Mammary epithelial cell (primary cell): Measurements from ENCODE around the gene MAF.

Experiments
- EZH2 ChIP-seq: IDR thresholded peaks from 2 replicates; pipeline ENCODE4 v1.6.1; 2012; ENCODE audit warnings: low read length, inconsistent platforms, borderline replicate concordance
- TF ChIP-seq, protein P1 (sequence below), 2 donors: IDR thresholded peaks in 1 of 2; conservative IDR thresholded peaks in 1 of 2; 2 replicates each; pipeline ENCODE4 v1.5.1; 2011 to 2012; ENCODE audit warnings: inconsistent platforms in 2 of 2, low read length in 2 of 2, mild to moderate bottlenecking in 2 of 2, control low read depth in 1 of 2, low read depth in 1 of 2; ENCODE audit not compliant: insufficient read depth in 1 of 2; ENCODE audit errors: extremely low read depth in 1 of 2

DNA sequence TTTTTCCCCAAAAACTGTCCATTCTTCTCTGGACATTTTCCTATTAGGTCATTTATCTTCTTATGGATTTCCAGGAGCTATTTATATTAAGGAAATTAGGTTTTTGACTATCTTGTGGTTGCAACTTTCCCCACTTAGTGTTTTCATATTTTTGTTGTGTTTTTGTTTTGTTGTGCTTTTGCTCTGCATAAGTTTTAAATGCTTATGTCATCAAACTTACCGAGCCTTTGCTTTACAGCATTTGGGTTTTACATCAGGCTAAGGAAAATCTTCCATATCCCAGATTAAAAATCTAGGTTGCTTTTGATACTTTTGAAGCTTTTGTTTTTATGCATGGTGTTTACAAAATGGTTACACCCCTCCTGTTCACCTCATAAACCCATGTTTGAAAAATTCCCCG, 27.5 kb downstream of the MAF start:
- TF ChIP-seq, protein P1, sequence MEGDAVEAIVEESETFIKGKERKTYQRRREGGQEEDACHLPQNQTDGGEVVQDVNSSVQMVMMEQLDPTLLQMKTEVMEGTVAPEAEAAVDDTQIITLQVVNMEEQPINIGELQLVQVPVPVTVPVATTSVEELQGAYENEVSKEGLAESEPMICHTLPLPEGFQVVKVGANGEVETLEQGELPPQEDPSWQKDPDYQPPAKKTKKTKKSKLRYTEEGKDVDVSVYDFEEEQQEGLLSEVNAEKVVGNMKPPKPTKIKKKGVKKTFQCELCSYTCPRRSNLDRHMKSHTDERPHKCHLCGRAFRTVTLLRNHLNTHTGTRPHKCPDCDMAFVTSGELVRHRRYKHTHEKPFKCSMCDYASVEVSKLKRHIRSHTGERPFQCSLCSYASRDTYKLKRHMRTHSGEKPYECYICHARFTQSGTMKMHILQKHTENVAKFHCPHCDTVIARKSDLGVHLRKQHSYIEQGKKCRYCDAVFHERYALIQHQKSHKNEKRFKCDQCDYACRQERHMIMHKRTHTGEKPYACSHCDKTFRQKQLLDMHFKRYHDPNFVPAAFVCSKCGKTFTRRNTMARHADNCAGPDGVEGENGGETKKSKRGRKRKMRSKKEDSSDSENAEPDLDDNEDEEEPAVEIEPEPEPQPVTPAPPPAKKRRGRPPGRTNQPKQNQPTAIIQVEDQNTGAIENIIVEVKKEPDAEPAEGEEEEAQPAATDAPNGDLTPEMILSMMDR (conservative IDR thresholded peaks at IDR 0.05 in 1 of 2, IDR thresholded peaks at IDR 0.05 in 1 of 2; ENCODE audit: extremely low read depth in 1 of 2, insufficient read depth in 1 of 2, low read depth in 1 of 2, low read length in 2 of 2) = no peak
- no peak for TF ChIP-seq EZH2
